CD4-positive, alpha-beta T cell treated with Interleukin-15 for 4 hours (primary cell): ENCODE measurements around the gene FMN1.
A peak's percentile ranks its signal among the peaks of the same experiment; 100 is the strongest.
"Not testable (repeated sequence)": the region's sequence is repeated elsewhere in the genome, so short reads cannot be mapped to it uniquely, and the experiment has no call there.

Experiments used
- DNase-seq: peaks from one replicate; pipeline ENCODE4 v3.0.0-alpha.2; 2020; ENCODE audit warnings: low spot score

FMN1 gene

GRCh38 chr15:33089878-33090757 lies 104.4 kb downstream of the FMN1 start:
- no peak for DNase-seq

GRCh38 chr15:33089165-33089877 lies 105.2 kb downstream of the FMN1 start:
- no peak for DNase-seq

GRCh38 chr15:33086500-33087121 lies 107.9 kb downstream of the FMN1 start:
- peak; percentile 35 for DNase-seq

GRCh38 chr15:33084661-33085060 lies 109.9 kb downstream of the FMN1 start:
- DNase-seq = no peak

GRCh38 chr15:33083232-33084081 lies 111.1 kb downstream of the FMN1 start:
- DNase-seq = no peak

GRCh38 chr15:33080006-33080405 lies 114.5 kb downstream of the FMN1 start:
- DNase-seq = no peak

- DNase-seq = no peak
Observed at GRCh38 chr15:33078607-33079006, 115.9 kb downstream of the FMN1 start.

- DNase-seq = no peak
Observed at GRCh38 chr15:33076937-33077336, 117.6 kb downstream of the FMN1 start.

GRCh38 chr15:33074942-33075341 lies 119.6 kb downstream of the FMN1 start:
- no peak for DNase-seq

- DNase-seq = no peak
Observed at GRCh38 chr15:33074212-33074611, 120.3 kb downstream of the FMN1 start.

- no peak for DNase-seq
Observed at GRCh38 chr15:33071451-33071850, 123.1 kb downstream of the FMN1 start.

GRCh38 chr15:33069903-33070302 lies 124.6 kb downstream of the FMN1 start:
- DNase-seq = not testable (repeated sequence)

GRCh38 chr15:33069161-33069560 lies 125.4 kb downstream of the FMN1 start:
- DNase-seq = no peak

GRCh38 chr15:33068511-33068990 lies 126.0 kb downstream of the FMN1 start:
- no peak for DNase-seq

- DNase-seq = no peak
Observed at GRCh38 chr15:33068007-33068481, 126.5 kb downstream of the FMN1 start.

GRCh38 chr15:33067456-33067855 lies 127.1 kb downstream of the FMN1 start:
- DNase-seq = no peak

- DNase-seq = no peak
Observed at GRCh38 chr15:33066584-33066983, 127.9 kb downstream of the FMN1 start.

GRCh38 chr15:33064878-33065277 lies 129.6 kb downstream of the FMN1 start:
- no peak for DNase-seq

- no peak for DNase-seq
Observed at GRCh38 chr15:33059184-33059583, 135.3 kb downstream of the FMN1 start.

- no peak for DNase-seq
Observed at GRCh38 chr15:33057845-33058244, 136.7 kb downstream of the FMN1 start.

GRCh38 chr15:33055962-33056361 lies 138.6 kb downstream of the FMN1 start:
- no peak for DNase-seq

GRCh38 chr15:33051528-33051927 lies 143.0 kb downstream of the FMN1 start:
- DNase-seq = no peak
